Hematopoietic multipotent progenitor cell treated with erythropoietin and hydrocortisone succinate and interleukin-3 and kit ligand, for 8 days (in vitro differentiated cells): ENCODE results near the gene MAD1L1.
A peak's percentile ranks its signal among the peaks of the same experiment; 100 is the strongest.

Experiments
- DNase-seq: peaks from one replicate; pipeline ENCODE4 v3.0.0-alpha.2; 2015

MAD1L1 gene

DNA sequence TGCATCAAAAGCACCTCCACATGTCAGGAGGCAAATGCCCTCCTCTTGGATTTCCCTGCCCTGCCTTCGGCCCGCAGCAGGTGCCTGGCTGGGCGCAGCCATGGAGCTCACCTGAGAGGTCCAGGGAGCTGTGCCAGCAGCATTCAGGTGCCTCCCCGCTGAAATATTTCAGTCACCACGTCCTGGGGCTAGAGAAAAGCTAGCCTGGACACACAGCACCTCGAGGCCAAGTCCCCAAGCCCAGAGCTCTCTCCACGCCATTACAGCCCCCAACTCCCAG, 102.7 kb downstream of the MAD1L1 start:
- no peak for DNase-seq

DNA sequence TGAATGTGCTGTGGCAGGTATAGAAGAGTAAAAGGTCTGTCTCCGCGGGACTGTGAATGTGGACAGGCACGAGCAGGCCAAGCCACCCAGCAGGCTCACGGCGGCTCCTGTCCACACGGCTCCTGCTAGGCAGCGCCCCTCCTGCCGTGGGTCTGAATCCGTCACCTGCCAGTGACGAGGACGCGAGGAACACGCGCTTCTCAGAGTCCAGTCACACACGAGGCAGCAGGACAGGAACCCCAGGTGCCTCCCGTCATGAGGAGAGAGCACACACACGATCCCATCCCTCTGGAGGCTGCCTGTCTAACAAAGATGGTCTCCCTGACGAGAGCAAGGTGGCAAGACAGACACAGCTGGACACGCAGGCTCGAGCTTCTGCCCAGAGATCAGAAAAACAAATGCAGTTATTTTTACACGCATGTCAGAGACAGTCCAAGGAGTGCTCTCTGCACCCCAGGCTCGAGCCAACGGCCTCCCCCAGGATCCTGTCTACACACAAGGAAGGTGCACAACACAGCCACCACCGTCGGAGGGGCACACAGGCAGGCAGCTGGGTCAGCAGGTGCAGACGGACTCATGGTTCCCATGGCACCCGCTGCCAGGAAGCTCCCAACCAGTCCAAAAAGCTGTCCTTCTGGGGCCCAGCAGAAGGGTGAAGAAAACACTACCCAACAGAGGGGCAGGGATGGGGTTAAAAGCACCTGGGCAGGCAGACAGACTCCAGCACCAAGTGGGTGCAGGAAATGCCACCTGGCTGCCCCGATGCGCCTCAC, 103.2 kb downstream of the MAD1L1 start:
- DNase-seq = no peak

DNA sequence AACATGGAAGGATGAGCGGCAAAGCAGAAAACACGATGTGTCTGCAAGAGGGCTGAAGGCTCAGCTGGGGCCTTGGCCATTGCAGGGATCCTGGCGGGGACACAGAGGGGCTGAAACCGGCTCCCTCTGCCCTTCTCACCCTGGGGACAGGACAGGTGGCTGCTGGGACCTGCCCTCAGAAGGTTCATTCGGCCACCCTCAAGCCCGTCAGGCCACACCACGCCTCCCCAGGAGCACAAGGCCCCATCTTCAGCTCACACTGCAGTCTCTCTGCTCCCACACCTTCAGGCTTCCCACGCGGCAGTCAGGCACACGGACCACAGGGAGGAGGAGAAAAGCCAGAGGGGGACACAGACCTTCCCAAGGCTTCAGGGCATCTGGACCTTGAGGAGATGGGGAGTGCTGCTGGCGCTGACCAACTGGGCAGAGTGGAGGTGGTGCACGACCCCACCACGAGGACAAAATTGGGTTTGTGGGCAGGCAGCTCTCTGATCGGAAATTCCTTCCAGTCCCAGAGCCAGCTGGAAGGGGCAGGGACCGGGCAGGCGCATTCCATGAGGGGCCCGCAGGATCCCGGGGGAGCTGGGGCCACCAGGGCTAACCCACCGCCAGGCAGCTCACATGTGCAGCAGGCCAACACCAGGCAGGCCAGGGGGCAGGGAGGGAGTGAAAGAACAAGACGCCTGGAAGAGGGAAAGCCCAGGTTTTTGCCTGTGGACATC, 104.0 kb downstream of the MAD1L1 start:
- DNase-seq = no peak

DNA sequence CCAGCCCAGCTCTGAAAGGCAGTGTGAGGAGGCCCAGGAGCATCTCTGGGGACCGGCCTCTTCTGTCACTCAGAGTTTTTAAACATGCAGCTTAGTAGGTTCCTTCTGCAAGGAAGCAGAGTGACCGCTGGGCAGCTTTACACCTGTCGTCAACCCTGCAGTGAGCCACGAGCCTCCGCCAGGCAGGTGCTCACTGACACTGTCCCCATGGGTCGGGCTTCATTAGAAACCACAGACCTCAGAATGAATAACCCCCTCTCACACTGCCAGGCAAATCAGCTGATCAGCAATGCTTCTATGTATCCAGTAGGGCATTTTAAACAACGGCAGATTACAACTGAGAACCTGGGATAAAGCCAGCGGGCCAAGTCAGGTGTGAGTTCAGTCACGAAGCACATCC, 106.1 kb downstream of the MAD1L1 start:
- no peak for DNase-seq

DNA sequence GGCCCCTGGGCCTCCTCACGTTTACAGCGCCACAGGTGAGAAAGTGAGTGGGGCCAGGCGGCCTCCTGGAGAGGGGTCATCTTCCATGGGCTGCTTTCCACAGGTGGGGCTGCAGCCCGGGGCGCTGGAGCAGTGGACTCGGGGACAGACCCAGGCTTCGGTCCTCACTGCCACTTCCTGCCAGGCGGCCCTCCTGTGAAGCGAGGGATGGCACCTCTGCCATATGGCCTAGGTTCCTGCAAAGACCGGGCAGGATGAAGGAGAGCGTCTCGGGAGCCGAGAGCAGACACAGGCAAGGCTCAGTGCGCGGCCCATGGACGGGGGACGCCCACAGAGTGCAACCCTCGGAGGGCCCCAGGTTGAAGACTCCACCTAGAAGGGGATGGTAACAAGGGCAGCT, 106.8 kb downstream of the MAD1L1 start:
- no peak for DNase-seq

DNA sequence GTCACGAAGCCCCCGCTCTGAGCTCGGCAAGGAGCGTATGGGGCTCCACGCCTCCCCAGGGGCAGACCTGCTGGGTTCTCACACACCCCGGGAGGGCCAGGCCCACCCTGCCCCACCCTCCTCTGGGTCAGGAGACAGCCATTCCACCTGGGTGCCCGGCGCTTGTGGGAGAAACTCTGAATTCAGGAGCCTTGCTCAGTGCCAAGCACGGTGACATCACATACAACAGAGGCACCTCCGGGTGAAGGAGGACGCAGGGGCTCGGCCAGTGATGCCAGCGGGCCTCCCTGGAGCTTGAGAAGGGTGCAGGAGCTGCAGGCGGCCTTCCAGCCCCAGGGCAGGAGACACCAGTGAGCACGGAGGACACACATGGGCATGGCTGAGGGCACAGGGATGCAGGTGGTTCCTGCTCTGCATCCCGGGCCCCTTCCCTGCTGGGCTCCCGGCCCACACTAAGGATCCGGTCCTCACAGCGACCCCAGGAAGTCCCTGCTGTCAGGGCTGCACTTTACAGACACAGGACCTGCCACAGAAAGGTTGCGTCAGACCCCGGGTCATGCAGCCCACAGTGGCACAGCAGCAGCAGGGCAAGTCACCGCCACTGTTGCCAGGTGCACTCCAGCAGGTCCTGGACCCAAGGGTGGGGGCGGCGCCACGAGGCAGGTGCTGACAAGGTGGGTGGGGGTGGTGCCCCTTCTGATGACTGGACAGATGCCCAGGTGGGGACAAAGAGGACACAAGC, 108.0 kb downstream of the MAD1L1 start:
- DNase-seq = no peak

DNA sequence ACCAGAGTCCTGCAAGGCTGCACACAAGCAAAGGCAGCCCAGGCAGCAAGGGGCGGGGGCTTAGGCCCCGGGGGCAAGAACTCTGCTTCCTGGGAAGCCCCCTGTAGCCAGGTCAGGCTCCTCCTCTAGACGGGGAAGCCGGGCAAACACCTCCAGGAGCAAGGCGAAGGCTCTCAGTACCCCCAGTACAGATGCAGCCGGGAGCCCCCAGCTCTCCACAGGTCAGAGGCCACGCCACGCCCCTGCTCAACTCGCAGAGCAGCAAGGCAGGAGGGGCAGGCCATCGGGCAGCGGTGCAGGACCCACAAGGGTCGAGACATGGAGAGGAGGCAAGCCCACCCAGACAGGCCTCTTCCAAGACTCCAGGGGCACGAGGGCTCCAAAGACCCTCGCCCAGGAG, 108.8 kb downstream of the MAD1L1 start:
- DNase-seq = no peak

DNA sequence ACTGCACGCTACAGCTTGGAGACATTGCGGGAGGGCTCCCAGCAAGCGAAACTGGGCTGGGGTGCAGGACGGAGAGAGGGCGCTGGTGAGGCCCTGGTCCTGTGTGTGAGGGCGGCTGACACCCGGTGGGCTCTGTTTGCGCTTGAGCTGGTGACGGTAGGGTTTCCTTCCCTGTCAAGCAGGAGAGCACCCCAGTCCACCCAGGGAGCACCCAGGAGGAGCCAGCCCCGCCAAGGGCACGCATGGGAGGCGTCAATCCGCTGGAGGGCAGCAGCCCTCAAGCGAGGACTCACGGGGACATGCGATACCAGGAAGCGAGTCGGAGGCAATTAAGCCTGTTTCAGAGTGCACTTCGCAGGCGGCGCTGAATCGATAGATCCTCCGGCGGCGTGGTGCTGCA, 109.4 kb downstream of the MAD1L1 start:
- no peak for DNase-seq

DNA sequence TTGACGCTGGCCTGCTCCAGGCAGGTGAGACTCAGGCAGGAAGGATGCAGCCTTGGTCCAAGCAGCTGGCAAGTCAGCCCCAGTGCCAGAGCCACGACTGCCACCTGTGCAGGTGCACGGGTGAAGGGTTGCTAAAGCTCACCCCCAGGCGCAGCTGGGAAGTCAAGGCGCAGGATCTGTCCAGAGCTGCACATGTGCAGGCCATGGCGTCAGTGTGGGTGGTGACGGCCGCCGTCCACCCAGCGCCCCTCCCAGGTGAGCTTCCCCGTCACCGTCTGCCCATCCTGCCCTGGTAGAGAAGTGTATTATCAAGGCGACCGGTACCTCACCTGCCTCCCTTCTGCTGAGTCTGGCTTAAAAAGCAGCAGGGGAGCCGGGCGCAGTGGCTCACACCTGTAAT, 110.1 kb downstream of the MAD1L1 start:
- no peak for DNase-seq

DNA sequence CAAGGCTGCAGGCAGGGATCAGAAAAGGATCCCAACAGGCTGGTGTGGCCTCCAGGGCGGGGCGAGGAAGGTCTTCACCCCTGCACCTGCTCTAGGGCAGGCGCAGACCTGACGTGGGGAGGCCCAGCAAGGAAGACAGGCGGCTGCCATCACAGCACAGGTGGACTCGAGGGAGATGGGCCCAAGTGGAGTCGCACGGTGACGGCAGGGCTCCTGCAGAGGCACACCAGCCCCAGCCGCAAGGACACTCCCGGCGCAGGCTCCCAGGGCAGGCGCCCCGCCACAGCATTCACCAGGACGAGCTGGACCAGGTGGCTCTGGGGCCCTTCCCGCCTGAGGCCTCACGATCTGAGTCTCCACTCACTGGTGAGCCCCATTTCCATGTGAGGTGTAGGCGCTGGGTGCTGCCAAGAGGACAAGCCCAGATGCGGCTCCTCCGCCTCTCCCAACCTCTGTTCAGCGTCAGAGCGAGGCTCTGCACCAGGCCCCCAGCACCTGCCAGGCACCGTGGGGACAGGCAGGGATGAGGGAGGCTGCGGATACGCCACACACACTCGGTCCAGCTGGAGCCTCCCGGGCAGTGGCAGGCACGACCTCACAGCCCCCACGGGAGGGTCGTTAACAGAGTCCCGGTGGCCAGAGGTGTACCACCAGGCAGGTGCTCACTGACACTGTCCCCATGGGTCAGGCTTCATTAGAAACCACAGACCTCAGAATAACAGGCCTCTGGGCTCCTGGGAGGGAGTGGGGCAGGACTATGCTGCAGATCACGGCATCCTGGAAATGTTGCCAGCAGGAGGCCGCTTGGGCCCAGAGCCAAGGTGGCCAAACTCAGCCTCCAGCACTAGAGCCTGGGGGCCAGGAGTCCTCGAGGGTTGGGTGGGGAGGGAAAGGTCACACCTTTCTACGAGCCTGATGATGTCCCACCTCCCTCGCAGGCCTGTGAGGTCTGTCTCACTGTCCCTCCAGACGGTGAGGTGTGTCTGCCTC, 111.6 kb downstream of the MAD1L1 start:
- no peak for DNase-seq

DNA sequence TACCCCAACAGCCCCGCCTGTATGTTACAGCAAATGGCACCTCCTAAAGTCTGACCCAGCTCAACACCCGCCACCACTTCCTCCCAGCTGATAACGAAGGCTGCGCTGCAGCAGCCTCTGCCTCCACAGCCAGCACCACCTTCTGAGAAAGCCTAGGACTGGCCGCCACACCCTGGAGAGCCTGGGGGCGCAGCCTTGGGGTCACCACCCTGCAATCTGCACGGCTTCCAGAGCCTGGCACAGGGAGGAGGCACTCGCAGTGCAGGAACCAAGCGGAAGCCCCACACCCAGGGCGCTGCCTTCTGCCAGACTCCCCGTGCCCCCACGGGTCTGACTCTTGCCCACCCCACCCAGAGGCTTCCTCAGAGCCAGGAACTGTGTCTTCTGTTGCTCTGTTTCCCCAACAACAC, 112.5 kb downstream of the MAD1L1 start:
- peak; percentile 83 for DNase-seq

DNA sequence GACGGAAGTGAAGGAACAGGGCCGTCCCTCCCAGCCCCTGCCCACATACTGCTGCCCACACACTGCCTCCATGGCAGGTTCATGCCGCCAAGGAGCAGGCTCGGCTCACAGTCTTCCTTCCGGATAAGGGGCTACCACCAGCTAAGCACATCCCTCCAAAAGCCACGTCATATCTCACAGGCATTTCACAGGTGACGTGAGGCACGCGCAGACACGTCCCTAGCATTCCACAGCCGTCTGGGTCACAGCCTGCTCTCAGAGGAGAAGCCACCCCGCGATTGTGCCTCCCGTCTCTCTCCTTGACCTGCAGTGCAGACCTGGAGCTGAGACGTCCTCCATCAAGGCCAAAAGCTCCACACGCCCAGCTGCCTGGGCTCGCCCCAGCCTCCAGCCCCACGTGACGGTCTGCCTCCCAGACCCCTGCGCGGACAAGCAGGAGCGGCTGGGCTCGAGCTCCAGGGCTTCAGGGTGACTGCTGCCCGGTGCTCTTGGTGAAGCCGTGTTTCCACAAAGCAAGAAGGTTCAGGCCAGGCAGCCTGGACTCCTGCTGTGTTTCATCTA, 114.0 kb downstream of the MAD1L1 start:
- DNase-seq = no peak

DNA sequence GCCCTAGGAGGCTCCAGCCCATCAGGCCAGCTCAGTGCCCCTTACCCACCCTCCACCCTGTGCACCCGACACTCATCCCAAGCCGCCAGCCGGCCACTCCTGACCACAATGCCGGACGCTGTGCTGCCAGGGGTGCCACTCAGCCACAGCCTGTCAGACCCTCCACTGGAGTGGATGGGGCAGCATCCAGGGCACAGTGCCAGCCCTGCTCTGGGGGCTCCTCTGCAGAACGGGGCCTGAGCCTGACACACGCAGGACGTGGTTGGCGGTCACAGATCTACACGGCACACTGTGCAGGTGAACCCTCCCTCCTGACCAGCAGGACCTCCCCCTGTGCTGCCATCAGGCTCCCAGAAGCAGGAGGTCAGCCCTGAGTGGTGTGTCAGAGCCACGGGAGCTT, 114.7 kb downstream of the MAD1L1 start:
- no peak for DNase-seq

DNA sequence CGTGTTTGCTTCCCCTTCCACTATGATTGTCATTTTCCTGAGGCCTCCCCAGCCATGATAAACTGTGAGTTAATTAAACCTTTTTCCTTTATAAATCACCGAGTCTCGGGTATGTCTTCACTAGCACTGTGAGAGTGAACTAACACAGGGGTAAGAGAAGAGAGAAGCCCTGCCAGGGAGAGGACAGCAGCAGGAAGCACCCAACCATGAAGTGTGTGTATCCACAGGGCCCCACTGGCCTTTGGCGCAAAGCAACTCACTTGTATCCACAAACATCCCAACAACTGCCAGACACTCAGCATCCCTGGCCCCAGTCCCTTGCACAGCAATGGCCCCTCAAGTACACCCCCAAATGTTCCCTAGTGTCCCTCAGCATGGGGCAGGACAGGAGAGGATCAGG, 115.1 kb downstream of the MAD1L1 start:
- no peak for DNase-seq

DNA sequence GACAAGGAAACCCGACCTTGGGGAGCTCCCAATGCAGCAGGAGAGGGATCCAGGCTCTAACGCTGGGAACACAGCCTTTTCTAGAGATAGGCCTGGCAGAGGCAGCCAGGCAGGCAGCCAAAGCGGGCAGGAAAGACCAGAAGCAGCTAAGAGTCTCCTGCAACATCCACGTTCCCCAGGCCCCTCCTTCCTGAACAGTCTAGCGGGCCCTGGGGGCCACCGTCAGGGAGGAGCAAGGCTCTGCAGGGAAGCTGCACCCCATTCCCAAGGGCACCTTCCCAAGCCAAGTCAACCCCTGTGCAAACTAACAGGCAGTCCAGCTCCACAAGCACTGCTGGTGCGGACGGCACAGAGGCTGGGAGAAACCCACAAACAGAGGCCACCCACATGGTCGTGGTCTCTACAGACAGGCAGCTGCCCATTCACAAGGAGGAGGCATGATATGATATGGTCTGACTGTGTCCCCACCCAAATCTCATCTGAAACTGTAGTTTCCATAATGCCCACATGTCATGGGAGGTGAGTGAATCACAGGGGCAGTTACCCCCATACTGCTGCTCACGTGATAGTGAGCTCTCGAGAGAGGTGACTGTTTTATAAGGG, 115.7 kb downstream of the MAD1L1 start:
- DNase-seq = peak; percentile 75

DNA sequence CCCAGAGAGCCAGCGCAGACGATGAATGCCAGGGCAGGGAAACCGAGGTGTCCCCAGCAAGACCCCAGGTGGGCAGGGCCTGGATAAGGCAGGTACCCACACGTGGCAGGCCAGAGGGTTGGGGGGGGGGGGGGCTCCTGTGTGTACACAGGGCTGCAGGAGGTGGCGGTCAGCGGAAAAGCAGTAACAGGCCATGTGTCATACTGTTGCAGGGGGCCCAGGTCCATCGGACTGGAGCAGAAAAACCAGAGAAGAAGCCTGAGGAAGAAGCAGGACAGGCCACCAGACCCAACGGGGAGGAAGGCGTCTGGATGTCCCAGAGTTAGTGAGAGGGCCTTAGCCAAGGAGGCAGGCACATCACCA, 116.3 kb downstream of the MAD1L1 start:
- DNase-seq = no peak

DNA sequence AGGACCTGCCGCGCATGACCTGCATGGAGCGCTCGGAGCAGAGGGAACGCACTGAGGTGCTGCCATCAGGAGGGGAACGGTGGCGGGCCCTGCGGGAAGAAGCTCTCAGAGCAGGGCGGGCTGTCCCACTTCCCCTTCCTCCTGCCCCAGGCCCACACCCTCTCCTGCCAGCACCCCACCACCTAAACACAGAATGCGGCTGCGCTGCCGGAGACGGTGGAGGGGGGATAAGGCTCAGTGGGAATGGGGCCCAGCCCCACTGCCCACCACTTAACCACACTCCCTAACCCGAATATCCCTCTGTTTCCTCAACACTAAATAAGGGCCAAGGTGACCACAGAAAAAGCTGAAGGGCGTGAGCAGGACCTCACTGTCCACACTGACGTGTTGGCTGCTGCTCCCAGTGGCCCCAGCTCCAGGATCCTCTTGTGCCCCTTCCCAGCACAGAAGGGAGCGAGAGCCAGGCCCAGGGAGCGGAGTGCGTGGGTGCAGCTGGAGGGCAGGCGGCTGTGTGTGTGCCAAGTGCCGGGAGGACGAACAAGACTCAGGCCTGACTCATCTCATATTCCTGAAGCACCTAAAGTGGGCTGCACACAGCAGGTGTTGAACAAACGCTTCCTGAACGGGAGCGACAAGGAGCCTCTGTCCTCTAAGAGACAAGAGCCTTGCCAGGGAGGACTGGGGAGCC, 116.8 kb downstream of the MAD1L1 start:
- no peak for DNase-seq

DNA sequence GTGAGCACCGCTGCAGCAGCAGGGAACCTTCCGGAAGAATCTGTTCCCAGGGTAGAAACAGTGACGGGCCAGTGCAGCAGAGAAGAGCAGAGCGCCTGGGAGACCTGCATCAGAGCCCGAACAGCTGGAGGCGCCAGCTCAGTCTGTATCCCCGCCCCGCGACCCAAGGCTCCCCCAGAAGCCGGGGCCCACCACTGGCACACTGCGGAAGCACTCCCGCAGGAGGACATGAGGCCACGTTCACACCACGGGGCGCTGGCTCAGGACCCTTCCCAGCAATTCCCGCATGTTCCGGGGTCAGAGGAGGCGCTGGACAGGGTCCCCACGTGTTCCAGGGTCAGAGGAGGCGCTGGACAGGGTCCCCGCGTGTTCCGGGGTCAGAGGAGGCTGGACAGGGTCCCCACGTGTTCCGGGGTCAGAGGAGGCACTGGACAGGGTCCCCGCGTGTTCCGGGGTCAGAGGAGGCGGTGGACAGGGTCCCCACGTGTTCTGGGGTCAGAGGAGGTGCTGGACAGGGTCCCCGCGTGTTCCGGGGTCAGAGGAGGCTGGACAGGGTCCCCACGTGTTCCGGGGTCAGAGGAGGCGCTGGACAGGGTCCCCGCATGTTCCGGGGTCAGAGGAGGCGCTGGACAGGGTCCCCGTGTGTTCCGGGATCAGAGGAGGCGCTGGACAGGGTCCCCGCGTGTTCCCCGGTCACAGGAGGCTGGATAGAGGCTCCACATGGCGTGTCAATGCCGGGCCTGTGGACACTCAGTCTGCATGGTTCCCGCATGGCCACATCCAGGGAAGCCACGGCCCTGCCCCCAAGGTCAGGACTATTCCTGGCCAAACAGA, 117.6 kb downstream of the MAD1L1 start:
- no peak for DNase-seq

DNA sequence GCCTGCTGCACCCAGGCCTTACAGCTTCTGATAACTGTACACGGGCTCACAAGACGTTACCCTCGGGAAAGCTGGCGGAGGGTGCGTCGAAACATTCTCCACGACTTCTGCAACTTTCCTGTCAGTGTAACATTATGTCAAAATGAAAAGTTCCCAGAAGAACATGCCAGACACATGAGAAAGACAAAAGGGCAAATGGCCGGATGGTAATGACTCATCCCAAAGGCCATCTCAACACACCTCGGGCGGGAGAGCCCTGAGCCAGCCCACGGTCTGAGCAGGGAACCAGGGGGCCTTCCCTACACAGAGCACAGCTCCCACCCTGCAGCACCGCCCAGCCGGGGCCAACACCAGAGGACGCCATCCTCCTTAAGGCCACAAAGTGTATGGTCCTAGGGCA, 118.7 kb downstream of the MAD1L1 start:
- DNase-seq = no peak
